Limb (tissue), 2 donors: ENCODE results near the gene GPR107.

ENCODE experiments used
- DNase-seq, 2 donors: peaks; one replicate each; pipeline ENCODE4 v3.0.0-alpha.2; 2016; ENCODE audit errors: extremely low spot score in 2 of 2

The GPR107 gene

DNA sequence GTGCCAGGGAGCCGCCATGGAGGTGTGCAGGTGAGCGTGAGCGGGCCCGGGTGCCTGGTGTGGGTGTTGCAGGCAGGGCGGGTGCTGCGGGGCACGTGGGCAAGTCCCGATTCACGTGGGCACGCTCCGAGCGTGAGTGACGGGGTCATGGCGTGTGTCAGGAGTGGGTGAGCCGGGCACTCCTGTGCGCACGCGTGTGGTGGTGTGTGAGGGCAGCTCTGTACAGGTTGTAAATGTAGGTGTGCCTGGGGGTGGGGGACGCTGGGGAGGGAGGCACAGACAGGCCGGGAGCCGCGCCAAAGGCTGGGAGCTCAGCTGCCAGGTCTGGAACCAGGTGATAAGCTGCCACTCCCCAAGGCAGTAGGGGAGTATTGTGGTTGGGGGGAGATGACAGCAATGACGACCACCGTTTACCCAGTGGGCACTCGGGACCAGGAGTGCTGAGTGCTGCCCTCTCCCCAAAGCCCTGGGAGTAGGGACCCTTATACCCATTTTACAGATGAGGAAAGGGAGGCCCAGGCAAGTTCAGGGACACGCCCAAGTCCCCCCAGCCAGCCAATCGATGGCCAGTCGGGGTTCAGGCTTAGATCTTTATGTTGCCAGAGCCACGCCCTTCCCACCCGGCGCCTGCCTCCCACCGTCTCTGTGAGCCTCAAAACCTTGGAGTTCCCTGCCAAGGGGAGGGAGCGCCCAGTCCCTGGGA lies 128.1 kb downstream of the GPR107 start:
- DNase-seq: no peak

DNA sequence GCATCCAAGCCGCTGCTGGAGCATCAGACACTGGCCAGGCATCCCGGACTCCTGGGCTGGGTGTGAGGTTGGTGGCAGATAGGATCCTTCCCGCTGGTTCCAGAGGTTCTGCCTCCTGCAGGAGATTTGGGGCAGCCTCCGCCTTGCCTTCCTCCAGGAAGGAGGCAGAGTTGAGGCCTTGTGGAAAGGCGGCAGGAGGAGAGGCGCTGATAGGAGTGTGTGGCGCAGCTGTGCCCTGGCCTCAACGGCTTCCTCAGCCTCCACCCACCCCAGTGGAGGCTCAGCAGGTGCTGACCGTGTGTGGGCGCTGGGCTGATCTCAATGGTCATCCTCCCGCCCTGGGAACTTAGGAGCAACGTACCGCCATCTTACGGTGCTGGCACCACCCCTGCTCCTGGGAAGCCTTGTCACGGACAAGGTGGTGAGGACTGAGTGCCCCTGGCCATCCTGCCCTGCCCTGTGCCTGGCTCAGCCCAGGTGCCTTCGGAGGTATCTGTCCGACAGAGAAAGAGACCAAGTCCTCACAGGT lies 128.7 kb downstream of the GPR107 start:
- DNase-seq: no peak

DNA sequence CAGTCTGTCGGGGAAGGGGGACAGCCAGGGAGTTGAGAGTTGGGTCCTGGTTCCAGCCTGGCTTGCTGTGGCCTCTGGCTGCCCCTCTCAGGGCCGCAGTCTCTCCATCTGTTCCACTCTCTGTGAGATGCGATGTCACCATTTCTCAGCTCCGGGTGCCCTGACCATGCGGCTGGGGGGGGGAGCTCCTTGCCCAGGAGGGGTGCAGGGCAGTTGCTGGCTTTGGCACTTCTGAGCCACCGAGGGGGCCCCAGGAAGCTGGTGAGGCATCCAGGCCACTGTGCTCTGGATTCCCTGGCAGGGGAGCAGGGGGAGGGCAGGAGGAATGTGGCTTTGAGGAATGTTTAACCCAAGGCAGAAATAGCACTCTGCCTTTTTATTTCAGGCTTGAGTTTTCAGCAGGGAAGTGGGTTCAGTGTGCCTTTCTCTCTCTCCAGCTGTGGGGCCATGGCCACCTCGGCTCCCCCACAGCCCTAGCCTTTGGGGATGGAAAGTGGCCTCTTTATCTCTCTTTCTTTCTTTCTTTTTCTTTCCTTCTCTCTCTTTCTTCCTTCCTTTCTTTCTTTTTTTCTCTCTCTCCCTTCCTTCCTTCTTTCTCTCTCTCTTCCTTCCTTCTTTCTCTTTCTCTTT lies 129.5 kb downstream of the GPR107 start:
- peak in 1 of 2 donors; percentile 56 for DNase-seq

DNA sequence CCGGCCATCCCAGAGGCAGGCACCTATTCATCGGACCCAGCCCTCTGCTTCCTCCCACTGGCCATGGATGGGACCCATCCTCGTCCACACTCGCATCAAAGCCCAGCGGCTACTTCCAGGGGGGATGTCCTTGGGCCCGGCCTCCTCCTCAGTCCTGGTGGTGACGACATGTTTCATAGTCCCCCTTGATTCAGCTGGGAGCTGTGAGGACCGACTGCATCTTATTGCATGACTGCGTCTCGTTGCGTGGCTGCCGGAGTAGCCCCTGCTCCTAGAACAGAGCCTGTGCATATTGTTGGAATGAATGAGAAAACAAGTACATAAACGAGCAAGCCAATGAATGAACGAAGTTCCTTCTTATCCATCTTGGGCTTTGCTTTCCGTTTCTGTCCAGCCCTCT lies 131.3 kb downstream of the GPR107 start:
- DNase-seq: no peak

DNA sequence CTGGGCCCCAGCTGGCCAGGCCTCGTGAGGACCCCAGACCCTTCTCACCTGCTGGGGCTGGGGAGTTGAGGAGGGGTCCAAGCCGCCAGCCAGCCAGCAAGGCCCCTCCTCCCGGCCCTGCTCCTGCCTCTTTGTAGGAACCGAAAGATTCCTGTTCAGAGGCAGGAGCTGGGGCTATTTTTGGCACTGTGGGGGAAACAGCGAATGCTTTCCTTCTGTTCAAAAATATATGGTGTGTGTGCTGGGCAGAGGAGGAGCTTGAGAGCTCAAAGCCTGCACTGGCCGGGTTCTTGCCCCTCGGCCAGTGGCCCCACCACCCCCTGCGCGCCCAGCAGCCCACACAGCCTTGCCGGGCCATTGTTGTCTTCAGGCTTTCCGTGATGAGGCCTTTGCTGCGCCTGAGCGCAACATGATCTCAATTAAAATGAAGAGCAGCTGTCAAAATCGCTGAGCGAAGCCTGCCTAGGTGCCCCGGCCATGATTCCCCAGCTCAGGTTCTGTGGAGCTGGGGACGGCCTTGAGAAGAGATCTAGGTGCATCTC lies 131.9 kb downstream of the GPR107 start:
- peak in 1 of 2 donors; percentile 59 for DNase-seq

DNA sequence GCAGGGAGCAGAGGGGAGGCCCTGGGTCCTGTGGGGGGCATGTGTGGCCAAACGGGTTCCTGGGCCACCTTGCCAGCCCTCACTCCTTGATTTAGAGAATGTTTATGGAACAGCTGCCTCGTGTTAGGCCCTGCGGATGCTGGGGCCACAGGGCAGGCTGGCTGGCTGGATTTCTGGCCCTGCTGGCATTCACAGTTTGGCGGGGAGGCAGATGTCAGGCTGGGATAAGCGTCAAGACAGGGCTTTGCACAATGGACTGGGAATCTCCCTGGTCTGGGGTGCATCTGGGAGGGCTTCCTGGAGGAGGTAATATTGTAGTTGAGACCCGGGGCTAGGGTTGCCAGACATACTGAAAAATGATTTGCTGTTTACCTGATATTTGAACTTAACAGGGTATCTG lies 132.3 kb downstream of the GPR107 start:
- DNase-seq: no peak

DNA sequence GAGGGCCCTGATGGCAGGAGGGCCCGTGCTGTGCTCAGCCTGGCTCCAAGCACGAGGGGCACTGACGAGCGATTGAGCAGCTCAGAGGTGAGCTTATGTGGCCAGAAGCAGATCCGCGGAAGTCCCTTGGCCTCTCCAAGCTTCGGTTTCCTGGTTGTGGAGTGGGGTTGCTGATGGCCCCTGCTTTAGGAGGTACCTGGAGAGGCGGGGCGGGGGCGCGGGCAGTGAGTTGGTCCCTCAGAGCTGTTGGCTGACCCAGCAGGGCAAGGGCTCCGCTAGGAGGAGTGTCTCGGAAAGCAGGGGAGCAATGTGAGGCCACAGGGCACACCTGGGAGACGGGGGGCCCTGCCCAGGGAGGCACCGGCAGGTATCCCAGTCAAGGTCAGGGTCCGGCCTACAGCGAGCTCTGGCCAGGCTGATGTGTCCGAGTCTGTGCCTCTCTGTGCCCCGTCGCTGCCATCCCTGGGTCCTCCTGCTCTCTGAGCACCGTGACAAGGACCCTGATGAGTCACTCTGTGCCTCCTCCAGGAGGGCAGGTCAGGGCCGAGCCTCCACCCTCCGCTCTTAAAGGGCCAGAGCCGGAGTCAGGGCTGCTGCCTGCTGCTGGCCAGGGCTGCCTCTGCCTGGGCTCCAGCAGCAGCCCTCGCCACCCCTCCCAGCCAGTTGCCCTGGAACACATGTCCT lies 133.3 kb downstream of the GPR107 start:
- DNase-seq: no peak

DNA sequence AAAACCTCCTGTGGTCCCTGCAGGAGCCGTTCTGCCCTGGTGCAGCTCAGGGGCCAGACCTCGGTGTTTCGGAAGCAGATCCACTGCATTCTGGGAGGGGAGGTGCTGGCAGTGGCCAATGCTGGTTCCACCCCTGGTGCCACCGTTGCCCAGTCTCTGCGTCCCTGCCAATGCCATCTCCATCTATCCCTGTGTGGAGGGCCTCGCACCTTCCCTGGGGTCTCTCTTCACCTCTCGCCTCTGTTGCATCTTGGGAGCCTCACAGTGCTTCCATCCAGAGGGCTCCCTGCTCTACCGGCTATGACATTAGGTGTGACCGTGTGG lies 133.8 kb downstream of the GPR107 start:
- DNase-seq: no peak

DNA sequence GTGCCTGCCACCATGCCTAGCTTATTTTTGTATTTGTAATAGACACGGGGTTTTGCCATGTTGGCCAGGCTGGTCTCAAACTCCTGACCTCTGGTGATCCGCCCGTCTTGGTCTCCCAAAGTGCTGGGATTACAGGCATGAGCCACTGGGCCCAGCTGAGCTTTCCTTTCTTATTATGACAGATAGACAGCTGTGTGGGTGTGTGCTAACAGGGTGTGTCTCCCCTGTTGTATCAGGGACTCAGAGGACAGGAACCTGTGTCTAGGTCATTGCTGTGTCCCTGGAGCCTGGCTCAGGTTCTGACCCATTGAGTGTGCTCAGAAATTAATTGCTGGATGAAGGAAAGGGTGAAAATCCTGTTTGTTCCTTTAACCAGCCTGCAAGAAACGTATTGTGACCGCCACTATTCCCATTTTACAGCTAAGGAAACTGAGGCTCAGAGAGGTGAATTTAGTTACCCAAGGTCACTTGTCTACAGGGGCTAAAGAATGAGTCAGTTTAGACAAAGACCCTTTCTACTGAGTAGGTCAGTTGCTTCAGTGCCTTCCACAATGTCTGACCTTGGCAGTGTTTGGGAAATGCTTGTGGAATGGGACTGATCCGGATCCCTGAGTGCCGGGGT lies 135.3 kb downstream of the GPR107 start:
- DNase-seq: no peak
